C4-2B (cell line): ENCODE measurements around the gene FGFR3.

Source experiments
- ZFX ChIP-seq: fragments of 450-650 bp; IDR thresholded peaks from 2 replicates; pipeline ENCODE4 v1.6.1; 2017
- TF ChIP-seq, protein P1 (sequence below): fragments of 450-650 bp; conservative IDR thresholded peaks from 2 replicates; pipeline ENCODE4 v1.5.1; 2017; ENCODE audit warnings: mild to moderate bottlenecking

DNA sequence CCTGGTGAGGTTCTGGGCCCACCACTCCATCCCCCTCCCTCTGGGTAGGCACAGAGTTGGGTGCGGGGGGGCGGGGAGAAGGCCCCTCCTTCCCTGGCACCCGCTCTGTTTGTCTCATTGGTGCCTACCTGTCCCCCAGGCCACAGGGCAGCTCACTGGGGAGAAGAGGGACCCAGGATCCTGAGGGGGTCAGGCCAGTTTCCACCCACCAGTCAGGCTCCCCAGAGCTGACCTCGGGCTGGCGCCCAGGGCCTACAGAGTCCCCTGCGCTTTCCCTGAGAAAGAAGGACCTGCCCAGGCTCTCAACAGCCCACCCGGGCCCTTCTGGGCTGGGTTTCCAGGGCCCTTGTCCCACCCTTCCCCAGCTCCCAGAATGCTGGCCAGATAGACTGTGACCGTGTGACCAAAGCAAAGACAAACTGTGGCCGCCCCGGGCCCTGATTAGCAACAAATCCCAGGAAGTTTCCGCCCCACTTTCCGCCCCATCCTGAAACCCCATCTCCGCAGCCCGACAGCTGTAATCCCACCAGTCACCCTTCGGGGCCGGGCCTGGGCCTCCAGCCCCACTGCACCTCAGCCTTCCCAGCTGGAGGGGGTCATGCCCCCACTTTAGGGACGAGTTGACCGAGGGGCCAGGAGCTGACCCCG, 33.8 kb upstream of the FGFR3 start:
- TF ChIP-seq, protein P1, sequence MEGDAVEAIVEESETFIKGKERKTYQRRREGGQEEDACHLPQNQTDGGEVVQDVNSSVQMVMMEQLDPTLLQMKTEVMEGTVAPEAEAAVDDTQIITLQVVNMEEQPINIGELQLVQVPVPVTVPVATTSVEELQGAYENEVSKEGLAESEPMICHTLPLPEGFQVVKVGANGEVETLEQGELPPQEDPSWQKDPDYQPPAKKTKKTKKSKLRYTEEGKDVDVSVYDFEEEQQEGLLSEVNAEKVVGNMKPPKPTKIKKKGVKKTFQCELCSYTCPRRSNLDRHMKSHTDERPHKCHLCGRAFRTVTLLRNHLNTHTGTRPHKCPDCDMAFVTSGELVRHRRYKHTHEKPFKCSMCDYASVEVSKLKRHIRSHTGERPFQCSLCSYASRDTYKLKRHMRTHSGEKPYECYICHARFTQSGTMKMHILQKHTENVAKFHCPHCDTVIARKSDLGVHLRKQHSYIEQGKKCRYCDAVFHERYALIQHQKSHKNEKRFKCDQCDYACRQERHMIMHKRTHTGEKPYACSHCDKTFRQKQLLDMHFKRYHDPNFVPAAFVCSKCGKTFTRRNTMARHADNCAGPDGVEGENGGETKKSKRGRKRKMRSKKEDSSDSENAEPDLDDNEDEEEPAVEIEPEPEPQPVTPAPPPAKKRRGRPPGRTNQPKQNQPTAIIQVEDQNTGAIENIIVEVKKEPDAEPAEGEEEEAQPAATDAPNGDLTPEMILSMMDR, result no peak
- TF ChIP-seq ZFX, result no peak
